GM18507 (cell line): ENCODE data around the gene VPS13A.
"Not testable (repeated sequence)": the region's sequence is repeated elsewhere in the genome, so short reads cannot be mapped to it uniquely, and the experiment has no call there.

Experiments used
- DNase-seq: peaks from one replicate; pipeline ENCODE4 v3.0.0; 2011; ENCODE audit warnings: low read depth; ENCODE audit not compliant: insufficient read length; ENCODE audit errors: extremely low spot score
- FAIRE-seq: peaks from 2 replicates; lab custom pipeline; 2011; peaks lifted over from hg19 to GRCh38; lab: Jason Lieb, UNC

Gene VPS13A

DNA sequence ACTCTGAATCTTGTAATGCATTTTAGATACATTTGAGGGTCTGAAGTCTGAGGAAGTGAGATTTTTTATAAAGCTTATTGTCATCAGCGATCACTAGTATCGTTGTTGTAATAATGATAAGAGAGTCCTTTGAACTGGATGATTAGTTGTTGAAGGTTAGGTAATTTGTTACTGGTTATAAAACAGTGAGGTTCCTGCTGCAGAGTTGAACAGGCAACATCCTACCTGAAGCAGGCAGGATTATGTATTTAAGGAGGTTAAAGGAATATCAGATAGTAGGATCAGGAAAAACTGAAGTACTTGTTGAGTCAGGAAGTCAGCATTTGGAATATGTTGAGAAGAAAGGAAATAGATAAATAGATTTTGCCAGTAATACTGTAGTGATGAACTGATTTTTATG, 106.7 kb downstream of the VPS13A start:
- FAIRE-seq = no peak

DNA sequence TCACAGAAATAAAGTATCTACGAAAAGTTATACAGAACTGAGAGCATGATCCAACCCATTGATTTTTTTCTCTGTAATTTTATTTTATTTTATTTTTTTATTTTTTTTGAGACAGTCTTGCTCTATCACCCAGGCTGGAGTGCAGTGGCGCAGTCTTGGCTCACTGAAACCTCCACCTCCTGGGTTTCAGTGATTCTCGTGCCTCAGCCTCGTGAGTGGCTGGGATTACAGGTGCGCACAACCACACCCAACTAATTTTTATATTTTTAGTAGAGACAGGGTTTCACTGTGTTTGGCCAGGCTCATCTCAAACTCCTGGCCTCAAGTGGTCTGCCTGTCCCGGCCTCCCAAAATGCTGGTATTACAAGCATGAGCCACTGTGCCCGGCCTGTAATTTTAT, 107.3 kb downstream of the VPS13A start:
- FAIRE-seq (no peak), DNase-seq (no peak)

More for the DNA sequence above, 106.7 kb downstream of the VPS13A start:
- no peak for DNase-seq

DNA sequence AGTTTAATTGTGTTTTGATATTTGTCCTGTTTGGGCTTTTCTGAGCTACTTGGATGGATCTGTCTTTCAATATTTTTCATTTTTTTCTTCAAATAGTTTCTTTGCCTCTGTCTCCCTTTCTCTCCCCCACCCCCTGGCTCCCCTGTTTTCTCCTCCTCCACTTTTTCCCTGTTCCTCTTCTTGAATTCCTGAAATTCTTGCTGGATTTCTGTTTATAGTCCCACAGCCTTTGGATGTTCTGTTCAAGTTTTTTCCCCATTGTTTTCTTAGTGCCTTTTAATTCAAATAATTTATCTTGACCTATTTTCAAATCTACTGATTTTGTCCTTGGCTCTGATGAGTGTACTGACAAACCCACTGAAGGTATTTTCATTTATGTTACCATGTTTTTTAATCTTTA, 113.0 kb downstream of the VPS13A start:
- no peak for DNase-seq
- FAIRE-seq = no peak

- FAIRE-seq (no peak), DNase-seq (no peak)
Observed at GRCh38 chr9:77291714-77292113, 114.4 kb downstream of the VPS13A start.

DNA sequence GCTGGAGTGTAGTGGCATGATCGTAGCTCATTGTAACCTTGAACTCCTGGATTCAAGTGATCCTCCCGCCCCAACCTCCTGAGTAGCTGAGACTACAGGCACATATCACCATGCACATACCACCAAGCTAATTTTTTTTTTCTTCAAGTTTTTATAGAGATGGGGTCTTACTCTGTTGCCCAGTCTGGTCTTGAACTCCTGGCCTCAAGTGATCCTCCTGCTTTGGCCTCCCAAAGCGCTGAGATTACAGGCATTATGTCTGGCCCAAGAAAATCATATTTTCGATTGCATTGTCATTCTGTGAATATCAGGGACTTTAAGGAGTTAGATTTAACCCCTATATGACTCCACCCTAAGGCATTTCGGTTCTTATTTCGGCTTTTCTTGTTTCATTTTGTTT, 116.6 kb downstream of the VPS13A start:
- DNase-seq (no peak), FAIRE-seq (no peak)

DNA sequence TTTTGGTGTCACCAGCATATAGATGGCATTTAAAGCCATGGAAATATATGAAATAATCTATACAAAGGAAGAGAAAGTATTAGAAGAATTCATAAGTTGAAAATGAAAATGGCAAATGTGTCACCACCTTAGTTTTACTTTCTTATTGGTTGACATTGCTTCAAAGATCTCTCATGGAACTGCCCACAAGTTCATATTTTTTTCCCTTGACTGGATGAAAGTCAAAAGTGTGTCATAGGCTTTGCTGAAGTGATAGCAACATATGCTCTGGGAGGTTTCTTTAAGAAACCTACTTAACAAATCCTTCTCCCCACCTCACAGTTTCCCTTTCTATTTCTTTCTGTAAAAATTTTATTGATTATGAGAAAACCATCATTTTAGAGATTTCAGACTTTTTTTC, 127.2 kb downstream of the VPS13A start:
- DNase-seq (no peak), FAIRE-seq (no peak)

DNA sequence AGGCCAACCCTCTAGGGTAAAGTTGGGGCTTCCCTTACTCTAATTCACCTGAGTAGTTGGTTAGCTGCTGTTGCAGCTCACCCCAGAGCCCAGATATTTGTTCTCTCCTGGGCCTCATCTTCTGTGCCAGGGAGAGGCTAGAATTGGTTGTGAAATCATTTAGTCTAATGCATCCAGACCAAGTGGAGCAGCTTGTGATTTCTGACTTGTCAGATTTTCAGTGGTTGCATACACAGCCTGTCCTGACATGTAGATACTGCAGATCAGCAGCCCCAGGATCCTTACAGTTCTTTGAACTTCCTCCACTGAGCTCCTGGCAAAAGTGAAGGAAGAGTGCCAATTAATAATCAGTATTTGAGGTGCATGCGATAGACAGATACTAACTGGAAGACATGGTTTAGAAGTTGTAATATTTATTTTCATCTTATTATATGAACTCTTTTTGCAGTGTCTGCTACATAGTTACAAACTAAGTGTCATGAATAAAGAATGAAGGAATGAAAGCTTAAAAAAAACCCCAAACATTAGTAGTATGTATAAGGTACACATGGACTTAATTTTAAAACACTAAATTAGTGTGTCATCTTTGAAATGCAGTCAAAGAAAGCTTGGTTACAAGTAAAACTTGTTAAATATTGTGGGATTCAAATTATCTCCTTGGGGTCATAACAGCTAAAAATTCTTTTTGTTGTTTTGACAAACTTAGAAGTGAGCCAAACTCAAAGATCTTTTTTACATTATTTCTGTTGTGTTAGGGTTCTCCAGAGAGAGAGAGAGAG, 128.5 kb downstream of the VPS13A start:
- DNase-seq (no peak), FAIRE-seq (no peak)

- DNase-seq (no peak), FAIRE-seq (no peak)
Observed at GRCh38 chr9:77307166-77307565, 129.8 kb downstream of the VPS13A start.

GRCh38 chr9:77316058-77316457, 138.7 kb downstream of the VPS13A start:
- no peak for DNase-seq
- FAIRE-seq = no peak

- DNase-seq = no peak
- FAIRE-seq = no peak
Observed at GRCh38 chr9:77325058-77325457, 147.7 kb downstream of the VPS13A start.

DNA sequence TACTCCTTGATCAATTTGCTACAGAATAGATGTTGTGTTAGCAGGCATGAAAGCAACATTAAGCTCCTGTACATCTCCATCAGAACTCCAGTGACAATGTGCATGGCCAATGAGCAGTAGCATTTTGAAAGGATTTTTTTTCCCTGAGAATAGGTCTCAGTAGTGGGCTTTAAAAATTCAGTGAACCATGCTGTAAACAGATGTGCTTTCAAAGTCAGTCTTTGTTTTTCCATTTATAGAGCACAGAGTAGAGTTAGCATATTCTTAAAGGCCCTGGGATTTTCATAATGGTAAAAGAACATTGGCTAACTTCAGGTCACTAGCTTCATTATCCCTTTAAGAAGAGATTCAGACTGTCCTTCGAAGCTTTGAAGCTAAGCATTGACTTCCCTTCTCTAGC, 150.8 kb downstream of the VPS13A start:
- DNase-seq = no peak
- no peak for FAIRE-seq

DNA sequence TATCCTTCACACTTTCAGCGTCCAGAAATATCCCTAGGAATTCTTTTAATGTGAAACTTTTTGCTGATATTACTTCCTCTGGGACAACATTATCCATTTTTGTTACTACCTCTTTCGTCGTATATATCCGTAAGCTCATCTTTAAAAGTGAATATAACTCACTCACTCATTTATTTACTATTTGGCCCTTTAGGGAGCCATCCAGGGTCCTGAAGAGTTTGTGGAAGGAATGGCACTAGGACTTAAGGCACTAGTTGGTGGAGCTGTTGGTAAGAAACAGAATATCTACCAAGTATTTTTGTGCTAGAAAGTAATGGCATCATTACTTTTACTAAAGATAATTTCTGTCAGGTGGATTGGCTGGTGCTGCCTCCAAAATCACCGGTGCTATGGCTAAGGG, 192.7 kb downstream of the VPS13A start:
- FAIRE-seq = no peak
- DNase-seq = no peak

DNA sequence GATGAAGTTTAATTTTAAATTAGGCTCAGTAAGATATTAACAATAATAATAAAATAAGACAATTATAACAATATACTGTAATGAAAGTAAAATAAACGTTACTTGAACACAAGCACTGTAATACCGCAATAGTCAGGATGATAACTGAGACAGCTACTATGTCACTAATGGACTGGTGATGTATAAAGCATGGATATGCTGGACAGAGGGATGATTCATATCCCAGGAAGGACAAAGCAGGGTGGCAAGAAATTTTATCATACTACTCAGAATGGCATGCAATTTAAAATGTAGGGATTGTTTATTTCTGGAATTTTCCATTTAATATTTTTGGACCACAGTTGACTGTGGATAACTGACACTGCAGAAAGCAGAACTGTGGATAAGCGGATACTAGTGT, 196.9 kb downstream of the VPS13A start:
- no peak for DNase-seq
- no peak for FAIRE-seq

GRCh38 chr9:77375956-77376532, 198.7 kb downstream of the VPS13A start:
- DNase-seq (no peak), FAIRE-seq (no peak)

DNA sequence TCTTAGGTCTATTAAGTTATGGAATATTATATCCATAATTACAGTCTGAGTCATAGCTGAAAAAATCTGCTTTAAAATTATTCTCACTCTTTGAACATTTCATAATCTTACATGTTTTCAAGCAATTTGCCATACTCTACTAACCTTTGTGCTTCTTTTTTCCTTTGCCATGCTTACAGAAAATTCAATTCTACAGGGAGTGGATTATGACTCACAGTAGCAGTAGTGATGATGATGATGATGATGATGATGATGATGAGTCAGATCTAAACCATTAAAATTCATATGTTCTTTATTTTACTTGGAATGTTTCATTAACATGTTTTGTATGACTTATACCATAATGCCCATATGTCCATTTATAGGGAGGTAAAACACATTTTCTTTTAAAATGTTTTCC, 207.1 kb downstream of the VPS13A start:
- FAIRE-seq (no peak), DNase-seq (no peak)

- FAIRE-seq = no peak
- no peak for DNase-seq
Observed at GRCh38 chr9:77386187-77386586, 208.9 kb downstream of the VPS13A start.

- DNase-seq = no peak
- no peak for FAIRE-seq
Observed at GRCh38 chr9:77391834-77392233, 214.5 kb downstream of the VPS13A start.

DNA sequence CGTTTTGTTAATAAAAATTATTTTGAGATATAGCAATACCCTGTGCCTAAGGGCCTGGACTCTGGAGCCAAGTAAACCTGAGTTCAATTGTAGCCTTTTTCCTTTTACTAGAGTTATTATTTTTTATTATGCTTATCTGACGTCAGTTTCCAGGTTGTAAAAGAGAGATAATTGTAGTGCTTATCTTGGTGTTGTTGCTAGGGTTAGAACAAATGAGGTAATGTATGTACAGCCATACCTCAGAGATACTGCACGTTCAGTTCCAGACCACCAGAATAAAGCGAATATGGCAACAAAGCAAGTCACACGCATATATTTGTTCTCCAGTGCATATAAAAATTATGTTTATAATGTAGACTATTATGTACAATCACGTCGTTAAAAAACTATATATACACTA, 215.0 kb downstream of the VPS13A start:
- no peak for DNase-seq
- no peak for FAIRE-seq

- not testable (repeated sequence) for DNase-seq
Observed at GRCh38 chr9:77398581-77398980, 221.2 kb downstream of the VPS13A start.

DNA sequence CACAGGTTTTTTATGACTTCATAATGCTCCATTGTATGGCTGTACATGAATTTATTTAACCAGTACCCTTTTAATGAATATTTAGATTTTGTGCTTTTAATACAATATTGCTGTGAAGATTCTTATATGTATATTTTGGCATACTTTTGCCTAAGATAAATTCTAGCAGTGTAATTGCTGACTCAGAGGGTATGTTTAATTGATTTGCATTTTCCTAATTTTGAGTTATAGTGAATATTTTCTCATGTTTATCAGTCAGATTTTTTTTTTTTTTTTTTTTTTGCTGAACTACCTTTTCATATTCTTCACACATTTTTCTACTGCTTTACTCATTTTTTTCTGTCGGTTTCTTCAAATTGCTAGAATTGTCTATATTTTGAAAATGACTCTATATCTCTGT, 222.6 kb downstream of the VPS13A start:
- DNase-seq (no peak), FAIRE-seq (no peak)

More at GRCh38 chr9:77398581-77398980, 221.2 kb downstream of the VPS13A start:
- FAIRE-seq = not testable (repeated sequence)

GRCh38 chr9:77402286-77402685, 225.0 kb downstream of the VPS13A start:
- FAIRE-seq = no peak
- no peak for DNase-seq
